GM10248 (cell line): ENCODE measurements around the gene MRPS7.

Experiments used
- CTCF ChIA-PET: fragments of 300-600 bp; sonication (Branson Sonifier 250); formaldehyde crosslinking; extraction: SDS; loops from one replicate; lab custom pipeline; 2021; ENCODE audit warnings: antibody characterized with exemption; lab: Yijun Ruan, JAX
- POLR2A ChIA-PET: fragments of 350-650 bp; sonication (Branson Sonifier 250); formaldehyde crosslinking; extraction: SDS; loops from one replicate; lab custom pipeline; 2020; ENCODE audit warnings: antibody characterized with exemption; lab: Yijun Ruan, JAX
- DNase-seq: peaks from one replicate; pipeline ENCODE4 v3.0.0; 2012; ENCODE audit errors: extremely low spot score
- TF ChIP-seq, protein P1 (sequence below): IDR thresholded peaks from 2 replicates; pipeline ENCODE4 v1.5.1; 2012; ENCODE audit warnings: mild to moderate bottlenecking, low read depth; ENCODE audit errors: extremely low read depth, missing control alignments, control extremely low read depth

The MRPS7 gene

DNA sequence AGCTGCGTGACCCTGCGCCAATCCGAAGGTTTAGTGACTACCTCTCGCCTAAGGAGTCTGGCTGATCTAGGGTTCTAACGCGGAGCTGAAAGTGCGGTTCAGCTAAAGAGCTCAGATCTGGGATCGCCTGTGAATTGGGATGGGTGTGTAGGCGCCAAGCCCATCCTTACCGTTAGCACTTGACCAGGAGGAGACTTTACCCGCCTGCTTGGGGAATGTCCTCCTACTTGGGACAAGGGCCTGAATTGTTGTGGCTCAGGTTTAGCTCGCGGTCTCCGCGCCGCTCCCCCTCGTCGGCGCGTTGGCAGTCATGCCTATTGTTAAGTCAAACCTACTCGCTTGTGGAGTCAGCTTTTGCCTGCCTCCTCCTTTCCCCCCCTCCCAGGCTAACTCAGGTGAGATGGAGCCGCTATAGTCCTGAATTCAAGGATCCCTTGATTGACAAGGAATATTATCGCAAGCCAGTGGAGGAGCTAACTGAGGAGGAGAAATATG lies 480 bp downstream of the MRPS7 start:
- TF ChIP-seq, protein P1, sequence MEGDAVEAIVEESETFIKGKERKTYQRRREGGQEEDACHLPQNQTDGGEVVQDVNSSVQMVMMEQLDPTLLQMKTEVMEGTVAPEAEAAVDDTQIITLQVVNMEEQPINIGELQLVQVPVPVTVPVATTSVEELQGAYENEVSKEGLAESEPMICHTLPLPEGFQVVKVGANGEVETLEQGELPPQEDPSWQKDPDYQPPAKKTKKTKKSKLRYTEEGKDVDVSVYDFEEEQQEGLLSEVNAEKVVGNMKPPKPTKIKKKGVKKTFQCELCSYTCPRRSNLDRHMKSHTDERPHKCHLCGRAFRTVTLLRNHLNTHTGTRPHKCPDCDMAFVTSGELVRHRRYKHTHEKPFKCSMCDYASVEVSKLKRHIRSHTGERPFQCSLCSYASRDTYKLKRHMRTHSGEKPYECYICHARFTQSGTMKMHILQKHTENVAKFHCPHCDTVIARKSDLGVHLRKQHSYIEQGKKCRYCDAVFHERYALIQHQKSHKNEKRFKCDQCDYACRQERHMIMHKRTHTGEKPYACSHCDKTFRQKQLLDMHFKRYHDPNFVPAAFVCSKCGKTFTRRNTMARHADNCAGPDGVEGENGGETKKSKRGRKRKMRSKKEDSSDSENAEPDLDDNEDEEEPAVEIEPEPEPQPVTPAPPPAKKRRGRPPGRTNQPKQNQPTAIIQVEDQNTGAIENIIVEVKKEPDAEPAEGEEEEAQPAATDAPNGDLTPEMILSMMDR: no peak
- POLR2A ChIA-PET: interaction anchor here (0.5 to 3.0 kb wide), 7 partner anchors 9 to 144 kb away, joined by 3 to 27 read pairs (median 5); partner anchors contain the start of genes GRB2, MIF4GD and SLC25A19
- CTCF ChIA-PET: interaction anchor here (1.0 to 4.8 kb wide), 12 partner anchors 9 to 150 kb away, joined by 3 to 87 read pairs (median 4); partner anchors contain the start of genes MIF4GD and NT5C
- no peak for DNase-seq

DNA sequence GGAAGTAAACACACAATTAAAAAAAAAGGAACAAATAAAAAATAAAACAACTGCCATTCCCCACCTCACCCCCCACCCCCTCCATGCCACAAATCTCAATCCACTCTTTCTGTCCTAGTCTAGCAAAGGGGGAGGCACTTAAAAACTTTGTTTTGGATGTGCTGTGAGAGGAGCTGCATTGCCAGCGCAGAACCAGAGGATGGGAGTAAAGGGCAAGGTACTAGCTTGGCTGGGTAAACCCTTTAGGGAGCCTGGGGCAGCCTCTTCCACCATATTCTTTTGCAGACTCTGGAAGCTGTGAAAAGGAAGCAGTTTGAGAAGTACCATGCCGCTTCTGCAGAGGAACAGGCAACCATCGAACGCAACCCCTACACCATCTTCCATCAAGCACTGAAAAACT lies 1.4 kb downstream of the MRPS7 start:
- TF ChIP-seq, protein P1: no peak
- DNase-seq: no peak
- POLR2A ChIA-PET: interaction anchor here (0.7 to 3.0 kb wide), 5 partner anchors 8 to 287 kb away, joined by 5 to 27 read pairs (median 5); partner anchors contain the start of genes GRB2, MIF4GD and SLC25A19
- CTCF ChIA-PET: interaction anchor here (0.8 to 4.8 kb wide), 9 partner anchors 8 to 254 kb away, joined by 3 to 87 read pairs (median 4); partner anchors contain the start of genes MIF4GD and TSEN54

DNA sequence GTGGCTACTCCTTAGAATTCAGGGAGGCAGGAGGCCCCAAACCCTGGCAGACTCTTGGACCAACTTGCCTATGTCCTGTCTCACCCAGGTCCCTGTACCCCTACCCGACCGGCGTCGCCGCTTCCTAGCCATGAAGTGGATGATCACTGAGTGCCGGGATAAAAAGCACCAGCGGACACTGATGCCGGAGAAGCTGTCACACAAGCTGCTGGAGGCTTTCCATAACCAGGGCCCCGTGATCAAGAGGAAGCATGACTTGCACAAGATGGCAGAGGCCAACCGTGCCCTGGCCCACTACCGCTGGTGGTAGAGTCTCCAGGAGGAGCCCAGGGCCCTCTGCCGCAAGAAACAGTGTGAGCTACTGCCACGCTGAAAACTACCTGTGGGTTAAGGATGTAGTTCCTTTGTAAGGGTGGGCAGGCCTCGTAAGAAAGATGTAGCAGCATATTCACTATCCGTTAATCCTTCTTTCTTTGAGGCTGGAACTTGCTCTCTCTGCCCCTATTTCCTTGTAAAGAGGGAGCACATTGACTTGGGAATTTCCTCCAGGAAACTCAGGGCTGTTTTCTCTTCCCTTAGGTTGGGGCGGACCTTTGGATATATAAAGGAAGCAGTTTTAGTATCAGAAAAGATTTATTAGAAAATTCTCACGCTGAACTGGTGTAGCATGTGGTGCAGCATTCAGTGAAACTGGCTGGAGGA lies 4.1 kb downstream of the MRPS7 start:
- TF ChIP-seq, protein P1: no peak
- POLR2A ChIA-PET: no interaction called here
- DNase-seq: no peak
- CTCF ChIA-PET: interaction anchor here (0.9 to 1.4 kb wide), 3 partner anchors 15 to 151 kb away, joined by 3 to 4 read pairs (median 3); no protein-coding TSS in a partner anchor

DNA sequence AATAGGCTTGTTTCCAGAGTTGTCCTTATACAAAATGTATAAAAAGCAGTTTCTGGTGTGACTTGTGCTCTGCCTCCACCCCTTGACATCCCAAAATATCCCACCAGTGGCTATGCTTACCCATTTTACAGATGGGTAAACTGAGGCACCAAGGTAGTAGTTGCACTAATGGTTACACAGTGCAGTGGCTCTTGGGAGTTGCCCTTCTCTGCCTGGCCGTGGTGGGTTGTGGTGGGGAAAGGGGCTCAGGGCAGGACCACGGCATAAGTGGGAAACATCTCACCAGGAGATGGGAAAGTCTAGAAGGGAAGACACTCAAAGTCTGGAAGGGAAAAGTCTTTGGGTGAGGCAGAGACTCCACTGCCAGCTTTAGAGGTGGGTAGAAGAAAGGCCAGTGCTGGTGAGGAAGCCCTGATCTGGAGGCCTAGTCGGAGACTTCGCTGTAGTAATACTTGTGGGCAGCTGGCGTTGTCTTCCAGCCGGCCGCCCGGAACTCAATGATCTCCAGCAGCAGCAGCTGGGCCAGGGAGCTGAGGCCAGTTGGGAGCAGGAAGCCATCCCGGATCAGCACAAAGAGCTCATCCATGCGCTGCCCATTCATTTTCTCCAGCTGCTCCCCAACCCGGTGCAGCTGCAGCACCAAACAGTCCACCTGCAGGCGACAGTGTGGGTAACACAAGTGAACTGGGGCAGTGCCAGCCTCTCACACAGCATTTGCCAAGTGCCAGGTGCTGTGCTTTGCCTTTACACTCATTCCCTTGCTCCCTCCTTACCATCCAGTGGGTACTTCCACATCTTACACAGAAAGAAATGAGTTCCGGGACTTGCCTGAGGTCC lies 4.9 kb downstream of the MRPS7 start:
- POLR2A ChIA-PET: no interaction called here
- TF ChIP-seq, protein P1: no peak
- CTCF ChIA-PET: interaction anchor here (0.9 to 7.7 kb wide), 3 partner anchors 16 to 28 kb away, joined by 3 to 108 read pairs (median 4); partner anchors contain the start of gene SLC25A19
- no peak for DNase-seq

DNA sequence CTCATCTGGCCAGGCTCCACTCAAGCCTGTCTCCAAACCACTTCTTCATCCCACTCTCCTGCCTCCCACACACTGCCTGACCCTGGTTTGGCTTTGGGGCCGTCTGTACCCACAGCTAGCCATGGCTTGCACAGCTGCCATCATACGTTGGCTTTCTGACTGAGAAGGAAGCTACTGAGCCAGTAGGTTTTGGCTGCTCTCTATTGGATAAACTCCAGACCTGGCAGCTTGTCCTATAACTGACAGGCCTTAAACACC lies 5.4 kb downstream of the MRPS7 start:
- TF ChIP-seq, protein P1: no peak
- POLR2A ChIA-PET: no interaction called here
- CTCF ChIA-PET: interaction anchor here (0.9 to 7.7 kb wide), 3 partner anchors 17 to 27 kb away, joined by 3 to 108 read pairs (median 4); partner anchors contain the start of gene SLC25A19
- DNase-seq: no peak

DNA sequence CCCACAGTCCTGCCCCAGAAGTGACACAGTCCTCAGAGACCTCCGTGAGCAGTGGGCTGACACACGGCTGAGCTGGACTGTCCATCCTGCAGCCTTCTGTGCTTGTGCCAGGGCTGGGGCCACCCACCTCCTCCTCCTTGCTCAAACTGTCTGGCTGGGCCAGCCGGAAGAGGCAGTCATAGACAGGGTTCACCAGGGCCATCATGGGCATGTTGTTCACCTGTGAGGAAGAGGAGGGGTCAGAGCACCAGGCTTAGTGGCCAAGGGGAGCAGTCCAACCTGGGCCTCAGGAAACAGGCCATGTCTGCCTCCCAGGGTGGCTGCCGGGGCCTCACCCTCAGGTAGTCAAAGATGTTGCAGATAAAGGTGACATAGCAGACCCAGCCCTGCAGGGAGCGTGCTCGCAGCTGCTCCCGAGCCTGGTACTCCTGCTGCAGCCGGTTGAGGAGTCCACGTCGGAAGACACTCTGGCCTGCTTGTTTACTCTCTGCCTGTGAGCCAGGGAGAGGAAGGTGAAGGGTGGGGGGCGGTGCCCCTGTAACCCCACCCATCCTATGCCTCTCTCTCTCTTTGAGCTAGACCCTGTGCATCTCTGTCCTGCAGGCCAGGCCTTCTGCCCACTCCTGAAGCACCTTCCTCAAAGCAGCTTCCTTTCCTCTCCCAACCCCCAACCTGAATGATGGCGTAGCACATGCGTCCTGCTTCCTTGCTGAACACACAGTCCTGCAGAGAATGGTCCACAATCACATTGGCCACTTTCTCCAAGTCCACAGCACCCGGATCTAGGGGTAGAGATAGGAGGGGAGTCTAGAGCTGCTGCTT lies 5.9 kb downstream of the MRPS7 start:
- POLR2A ChIA-PET: interaction anchor here (0.7 to 0.8 kb wide), 2 partner anchors 21 to 240 kb away, joined by 3 to 4 read pairs; partner anchors contain the start of gene SLC25A19
- TF ChIP-seq, protein P1: no peak
- CTCF ChIA-PET: interaction anchor here (0.7 to 7.7 kb wide), 3 partner anchors 17 to 27 kb away, joined by 3 to 108 read pairs (median 4); partner anchors contain the start of gene SLC25A19
- DNase-seq: no peak
